Measurements from ENCODE around the gene SLC25A43.
"Not testable (repeated sequence)": the region's sequence is repeated elsewhere in the genome, so short reads cannot be mapped to it uniquely, and the experiment has no call there.

SLC25A43 gene

DNA sequence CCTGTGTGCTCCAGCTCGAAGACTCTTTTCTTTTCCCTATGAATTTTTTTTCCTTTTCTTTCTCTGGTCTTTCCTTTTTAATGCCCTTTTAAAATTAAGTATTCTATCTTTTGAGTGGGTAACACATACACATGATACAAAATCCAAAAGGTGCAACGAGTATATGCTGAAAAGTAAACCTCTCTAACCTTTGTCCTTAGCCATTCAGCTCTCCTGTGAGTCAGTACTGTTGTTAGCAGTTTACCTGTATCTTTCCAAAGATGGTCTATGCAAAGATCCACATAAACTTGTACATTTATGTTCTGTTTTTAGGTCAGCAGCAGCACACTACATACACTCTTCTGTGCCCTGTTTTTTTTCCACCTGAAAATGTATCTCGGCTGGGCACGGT is 28.7 kb downstream of the SLC25A43 start:
- H3K4me3 ChIP-seq (ENCODE audit: low read length), result no peak overlapping the region
- peaks cover 3% of the 10 kb centered on the region for H3K4me1 ChIP-seq (ENCODE audit: control insufficient read depth, low read depth, low read length)
- H3K9ac ChIP-seq (ENCODE audit: low read length), result no peak overlapping the region
- no peaks in the 10 kb centered on the region for H3K36me3 ChIP-seq (ENCODE audit: control insufficient read depth, low read depth, low read length)
- H3K27ac ChIP-seq (ENCODE audit: low read length), result no peak overlapping the region
- H3K27me3 ChIP-seq (ENCODE audit: control insufficient read depth, insufficient read depth, low read length), result no peaks in the 10 kb centered on the region
- peaks cover 13% of the 10 kb centered on the region for H3K9me3 ChIP-seq (ENCODE audit: control insufficient read depth, low read depth, low read length)

DNA sequence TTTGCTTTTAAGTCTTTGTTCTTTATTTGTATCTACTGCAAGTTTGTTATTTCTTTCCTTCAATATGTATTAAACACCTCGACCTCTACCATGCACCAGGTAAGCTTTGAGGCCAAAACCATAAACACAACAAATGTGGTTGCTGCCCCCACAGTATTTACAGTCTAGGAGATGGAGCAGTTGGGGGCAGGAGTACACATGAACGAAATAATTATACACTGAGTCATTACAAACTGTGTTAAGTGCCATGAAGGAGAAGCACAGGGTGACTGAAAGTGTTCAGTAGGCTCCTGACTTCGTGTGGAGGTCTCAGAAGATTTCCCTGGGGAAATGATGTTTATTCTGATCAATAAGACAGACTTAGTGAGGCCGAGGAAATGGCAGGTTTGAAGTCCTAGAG is 30.3 kb downstream of the SLC25A43 start:
- Histone ChIP-seq H3K36me3 (ENCODE audit: control insufficient read depth, low read depth, low read length) (no peaks in the 10 kb centered on the region), H3K9me3 (ENCODE audit: control insufficient read depth, low read depth, low read length) (peaks cover 17% of the 10 kb centered on the region), H3K4me3 (ENCODE audit: low read length) (no peak overlapping the region), H3K27me3 (ENCODE audit: control insufficient read depth, insufficient read depth, low read length) (no peaks in the 10 kb centered on the region), H3K27ac (ENCODE audit: low read length) (no peak overlapping the region), H3K9ac (ENCODE audit: low read length) (no peak overlapping the region), H3K4me1 (ENCODE audit: control insufficient read depth, low read depth, low read length) (peaks cover 3% of the 10 kb centered on the region)

DNA sequence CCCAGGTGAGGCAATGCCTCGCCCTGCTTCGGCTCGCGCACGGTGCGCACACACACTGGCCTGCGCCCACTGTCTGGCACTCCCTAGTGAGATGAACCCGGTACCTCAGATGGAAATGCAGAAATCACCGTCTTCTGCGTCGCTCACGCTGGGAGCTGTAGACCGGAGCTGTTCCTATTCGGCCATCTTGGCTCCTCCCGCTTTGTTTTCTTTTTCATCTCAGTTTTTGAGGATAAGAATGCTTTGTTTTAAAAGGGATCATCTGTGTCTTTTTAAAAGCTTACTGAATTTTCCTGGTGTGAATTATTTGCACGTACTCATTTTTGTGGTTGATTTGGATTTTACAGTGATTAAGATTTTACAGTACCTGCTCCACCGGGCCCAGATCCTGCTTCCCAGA is 42.2 kb downstream of the SLC25A43 start:
- H3K4me1 ChIP-seq (ENCODE audit: control insufficient read depth, low read depth, low read length); H3K27ac ChIP-seq (ENCODE audit: low read length); H3K9ac ChIP-seq (ENCODE audit: low read length); H3K4me3 ChIP-seq (ENCODE audit: low read length); H3K9me3 ChIP-seq (ENCODE audit: control insufficient read depth, low read depth, low read length); H3K36me3 ChIP-seq (ENCODE audit: control insufficient read depth, low read depth, low read length); H3K27me3 ChIP-seq (ENCODE audit: control insufficient read depth, insufficient read depth, low read length): not testable (repeated sequence)

DNA sequence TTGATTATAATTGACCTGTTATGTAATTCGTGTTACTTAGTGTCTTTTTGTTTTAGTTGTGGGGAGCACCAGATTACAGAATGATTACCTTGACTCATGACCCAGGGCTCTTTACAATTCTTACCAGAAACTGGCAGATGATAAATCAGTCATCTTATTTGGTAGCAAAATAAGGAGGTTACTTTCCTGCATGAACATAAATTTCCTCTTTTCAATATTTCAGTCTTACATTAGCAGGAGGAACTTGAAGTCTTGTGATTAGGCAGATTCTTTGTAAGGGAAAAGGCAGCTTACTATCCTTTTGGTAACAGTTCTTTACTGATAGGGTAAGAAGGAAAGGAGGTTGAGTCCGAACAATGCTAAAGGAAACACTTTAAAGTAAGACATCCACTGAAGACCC is 43.1 kb downstream of the SLC25A43 start:
- Histone ChIP-seq H3K4me3 (ENCODE audit: low read length) (no peak overlapping the region), H3K27ac (ENCODE audit: low read length) (no peak overlapping the region), H3K9ac (ENCODE audit: low read length) (no peak overlapping the region), H3K36me3 (ENCODE audit: control insufficient read depth, low read depth, low read length) (no peaks in the 10 kb centered on the region), H3K4me1 (ENCODE audit: control insufficient read depth, low read depth, low read length) (no peaks in the 10 kb centered on the region), H3K27me3 (ENCODE audit: control insufficient read depth, insufficient read depth, low read length) (no peaks in the 10 kb centered on the region), H3K9me3 (ENCODE audit: control insufficient read depth, low read depth, low read length) (peaks cover 5% of the 10 kb centered on the region)

DNA sequence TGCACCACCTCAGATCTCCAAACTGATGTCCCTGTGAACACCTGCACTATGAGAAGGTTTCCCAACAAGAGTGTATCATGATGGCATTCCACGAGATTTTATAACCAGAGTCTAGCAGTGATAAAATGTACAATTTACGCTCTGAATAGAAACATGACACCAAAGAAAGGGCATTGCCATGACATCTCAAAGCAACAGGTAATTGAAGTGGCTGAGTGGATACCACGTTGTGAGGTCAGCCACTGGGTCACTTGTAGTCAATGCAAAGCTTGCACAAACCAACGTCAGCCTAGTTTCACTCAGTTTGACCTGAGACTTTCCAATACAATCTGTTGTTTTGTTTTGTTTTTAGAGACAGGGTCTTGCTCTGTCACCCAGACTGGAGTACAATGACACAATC is 54.1 kb downstream of the SLC25A43 start:
- no peaks in the 10 kb centered on the region for H3K36me3 ChIP-seq (ENCODE audit: control insufficient read depth, low read depth, low read length)
- H3K27ac ChIP-seq (ENCODE audit: low read length), result no peak overlapping the region
- no peak overlapping the region for H3K9ac ChIP-seq (ENCODE audit: low read length)
- no peak overlapping the region for H3K4me3 ChIP-seq (ENCODE audit: low read length)
- no peaks in the 10 kb centered on the region for H3K27me3 ChIP-seq (ENCODE audit: control insufficient read depth, insufficient read depth, low read length)
- peaks cover 15% of the 10 kb centered on the region for H3K9me3 ChIP-seq (ENCODE audit: control insufficient read depth, low read depth, low read length)
- no peaks in the 10 kb centered on the region for H3K4me1 ChIP-seq (ENCODE audit: control insufficient read depth, low read depth, low read length)

DNA sequence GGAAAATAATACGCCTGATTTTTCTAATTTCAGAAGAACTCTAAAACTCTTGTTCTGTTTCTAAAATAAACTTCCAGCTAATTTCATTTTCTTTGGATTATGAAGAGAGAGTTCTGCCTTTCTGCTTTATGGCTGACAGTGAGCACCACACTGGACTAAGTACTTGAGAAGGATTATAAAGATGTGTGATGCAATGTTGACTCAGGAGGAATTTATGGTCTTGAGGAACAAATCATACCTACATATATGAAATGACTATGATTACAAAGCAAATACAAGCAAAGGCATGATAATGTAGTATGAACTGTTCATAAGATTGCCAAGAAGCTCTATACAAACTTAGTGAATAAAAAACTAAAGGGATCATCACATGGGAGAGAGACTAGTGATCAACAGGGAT is 56.1 kb downstream of the SLC25A43 start:
- Histone ChIP-seq H3K4me1 (ENCODE audit: control insufficient read depth, low read depth, low read length) (no peaks in the 10 kb centered on the region), H3K9me3 (ENCODE audit: control insufficient read depth, low read depth, low read length) (peaks cover 17% of the 10 kb centered on the region), H3K27me3 (ENCODE audit: control insufficient read depth, insufficient read depth, low read length) (no peaks in the 10 kb centered on the region), H3K27ac (ENCODE audit: low read length) (no peak overlapping the region), H3K9ac (ENCODE audit: low read length) (no peak overlapping the region), H3K4me3 (ENCODE audit: low read length) (no peak overlapping the region), H3K36me3 (ENCODE audit: control insufficient read depth, low read depth, low read length) (no peaks in the 10 kb centered on the region)

DNA sequence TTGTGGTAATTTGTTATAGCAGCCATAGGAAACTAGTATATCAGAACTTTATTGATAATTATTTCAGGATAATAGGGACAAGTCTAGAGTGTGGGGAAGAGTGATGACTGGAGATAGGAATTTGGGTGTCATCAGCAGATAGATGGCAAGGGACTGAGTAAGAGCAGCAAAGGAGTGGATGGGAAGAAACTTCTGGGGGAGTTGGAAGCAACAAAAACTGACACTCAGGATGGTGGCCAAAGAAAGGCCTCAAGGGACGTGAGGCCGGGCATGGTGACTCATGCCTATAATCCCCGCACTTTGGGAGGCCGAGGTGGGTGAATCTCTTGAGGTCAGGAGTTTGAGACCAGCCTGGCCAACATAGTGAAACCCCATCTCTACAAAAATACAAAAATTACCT is 60.0 kb downstream of the SLC25A43 start:
- Histone ChIP-seq H3K27ac (ENCODE audit: low read length) (no peak overlapping the region), H3K4me1 (ENCODE audit: control insufficient read depth, low read depth, low read length) (no peaks in the 10 kb centered on the region), H3K9ac (ENCODE audit: low read length) (no peak overlapping the region), H3K9me3 (ENCODE audit: control insufficient read depth, low read depth, low read length) (peaks cover 13% of the 10 kb centered on the region), H3K36me3 (ENCODE audit: control insufficient read depth, low read depth, low read length) (no peaks in the 10 kb centered on the region), H3K27me3 (ENCODE audit: control insufficient read depth, insufficient read depth, low read length) (no peaks in the 10 kb centered on the region), H3K4me3 (ENCODE audit: low read length) (no peak overlapping the region)

DNA sequence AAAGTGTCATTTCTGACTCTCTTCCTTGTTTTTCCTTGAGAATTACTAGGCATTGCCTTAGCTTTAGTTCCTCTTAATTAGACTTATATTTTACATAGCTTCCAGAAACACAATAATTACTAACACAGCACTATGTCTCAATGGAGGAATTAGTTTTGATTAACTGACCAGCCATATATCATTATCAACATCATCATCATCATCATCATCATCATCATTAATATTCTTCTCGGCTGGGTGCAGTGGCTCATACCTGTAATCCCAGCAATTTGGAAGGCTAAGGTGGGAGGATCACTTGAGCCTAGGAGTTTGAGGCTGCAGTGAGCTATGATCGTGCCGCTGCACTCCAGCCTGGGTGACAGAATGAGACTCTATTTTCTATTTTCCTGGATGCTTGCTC is 66.4 kb downstream of the SLC25A43 start:
- H3K9me3 ChIP-seq (ENCODE audit: control insufficient read depth, low read depth, low read length), result no peaks in the 10 kb centered on the region

DNA sequence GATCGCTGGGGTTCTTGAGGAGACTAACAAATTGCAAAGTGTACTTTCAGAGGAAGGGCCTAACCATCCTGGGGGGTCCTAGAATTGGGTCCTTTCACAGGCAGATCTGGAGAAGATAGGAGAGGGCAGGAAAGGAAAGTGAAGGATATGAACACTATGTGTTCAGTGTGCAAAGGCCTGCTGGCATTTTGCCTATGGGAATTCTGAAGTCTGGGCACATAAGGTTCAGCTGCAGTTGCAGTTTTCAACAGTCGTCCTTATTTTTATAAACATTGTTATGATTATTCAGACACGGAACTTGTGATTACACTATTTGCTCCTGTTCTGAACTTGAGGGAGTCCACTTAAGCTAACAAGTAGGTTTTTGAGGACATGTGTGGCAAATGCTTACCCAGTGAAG is 67.8 kb downstream of the SLC25A43 start:
- Histone ChIP-seq H3K9ac (ENCODE audit: low read length) (no peak overlapping the region), H3K4me1 (ENCODE audit: control insufficient read depth, low read depth, low read length) (no peaks in the 10 kb centered on the region), H3K27me3 (ENCODE audit: control insufficient read depth, insufficient read depth, low read length) (no peaks in the 10 kb centered on the region), H3K36me3 (ENCODE audit: control insufficient read depth, low read depth, low read length) (peaks cover 22% of the 10 kb centered on the region), H3K27ac (ENCODE audit: low read length) (no peak overlapping the region), H3K9me3 (ENCODE audit: control insufficient read depth, low read depth, low read length) (no peaks in the 10 kb centered on the region), H3K4me3 (ENCODE audit: low read length) (no peak overlapping the region)

More for the DNA sequence above, 66.4 kb downstream of the SLC25A43 start:
- no peak overlapping the region for H3K9ac ChIP-seq (ENCODE audit: low read length)
- no peak overlapping the region for H3K4me3 ChIP-seq (ENCODE audit: low read length)
- H3K27ac ChIP-seq (ENCODE audit: low read length), result no peak overlapping the region
- no peaks in the 10 kb centered on the region for H3K27me3 ChIP-seq (ENCODE audit: control insufficient read depth, insufficient read depth, low read length)
- no peaks in the 10 kb centered on the region for H3K4me1 ChIP-seq (ENCODE audit: control insufficient read depth, low read depth, low read length)
- peaks cover 12% of the 10 kb centered on the region for H3K36me3 ChIP-seq (ENCODE audit: control insufficient read depth, low read depth, low read length)

DNA sequence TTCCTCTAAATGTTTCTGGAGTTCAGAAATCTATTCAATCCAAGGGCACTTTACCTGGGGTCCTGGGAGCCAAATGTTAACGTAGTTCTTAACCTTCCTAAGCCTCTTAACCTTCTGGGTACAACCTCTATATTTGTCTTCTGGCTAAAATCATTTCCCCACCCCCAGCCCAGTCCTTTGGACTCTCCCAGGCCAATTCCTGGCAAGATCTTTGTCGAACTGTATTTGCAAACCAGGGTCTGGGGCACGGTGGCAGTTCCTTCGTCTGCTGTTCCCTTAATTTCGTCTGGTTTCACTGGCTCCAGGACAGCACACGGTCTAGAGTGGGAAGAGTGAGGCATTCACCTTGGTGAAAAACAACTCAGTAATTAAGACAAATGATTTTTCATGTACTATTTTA is 68.3 kb downstream of the SLC25A43 start:
- H3K27me3 ChIP-seq (ENCODE audit: control insufficient read depth, insufficient read depth, low read length), result no peaks in the 10 kb centered on the region
- peaks cover 22% of the 10 kb centered on the region for H3K36me3 ChIP-seq (ENCODE audit: control insufficient read depth, low read depth, low read length)
- no peaks in the 10 kb centered on the region for H3K9me3 ChIP-seq (ENCODE audit: control insufficient read depth, low read depth, low read length)
- H3K27ac ChIP-seq (ENCODE audit: low read length), result no peak overlapping the region
- H3K9ac ChIP-seq (ENCODE audit: low read length), result no peak overlapping the region
- H3K4me1 ChIP-seq (ENCODE audit: control insufficient read depth, low read depth, low read length), result no peaks in the 10 kb centered on the region
- peak overlapping the region; percentile 51 for H3K4me3 ChIP-seq (ENCODE audit: low read length)

DNA sequence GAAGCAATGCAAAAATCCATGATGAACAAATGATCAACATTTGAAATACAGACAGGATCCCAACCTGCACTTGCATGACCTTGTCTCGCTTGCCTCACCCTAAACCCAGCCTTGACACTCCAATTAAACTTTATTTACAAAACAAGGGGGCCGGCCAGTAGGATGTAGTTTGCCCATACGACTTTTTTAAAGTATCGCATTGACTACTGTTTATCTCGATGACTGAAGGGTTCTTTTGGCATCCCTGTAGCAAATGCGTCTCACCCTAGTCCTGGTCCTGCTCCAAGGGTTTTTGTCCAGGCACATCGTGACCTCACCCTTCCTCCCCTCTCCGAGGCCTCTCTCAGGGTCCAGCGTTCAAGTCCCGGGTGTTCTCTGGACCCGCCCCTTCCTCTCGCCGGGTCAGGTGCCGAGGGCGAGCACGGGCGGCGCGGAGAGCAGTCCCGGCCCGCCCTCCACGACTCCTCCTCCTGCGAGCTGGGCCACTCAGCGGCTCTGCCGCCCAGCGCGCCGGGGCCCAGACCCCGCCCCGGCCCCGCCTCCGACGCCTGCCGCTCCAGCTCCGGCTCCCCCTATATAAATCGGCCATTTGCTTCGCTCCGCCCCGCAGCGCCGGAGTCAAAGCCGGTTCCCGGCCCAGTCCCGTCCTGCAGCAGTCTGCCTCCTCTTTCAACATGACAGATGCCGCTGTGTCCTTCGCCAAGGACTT is 68.9 kb downstream of the SLC25A43 start, which contains the start of gene SLC25A5:
TSS of gene SLC25A5 (plus strand) at position 603 of the 709 bp plus-strand sequence. CDS start at position 675, 72 bp downstream.
- H3K9me3 ChIP-seq (ENCODE audit: control insufficient read depth, low read depth, low read length), result peaks cover 4% of the 10 kb centered on the region
- H3K4me1 ChIP-seq (ENCODE audit: control insufficient read depth, low read depth, low read length), result no peaks in the 10 kb centered on the region

DNA sequence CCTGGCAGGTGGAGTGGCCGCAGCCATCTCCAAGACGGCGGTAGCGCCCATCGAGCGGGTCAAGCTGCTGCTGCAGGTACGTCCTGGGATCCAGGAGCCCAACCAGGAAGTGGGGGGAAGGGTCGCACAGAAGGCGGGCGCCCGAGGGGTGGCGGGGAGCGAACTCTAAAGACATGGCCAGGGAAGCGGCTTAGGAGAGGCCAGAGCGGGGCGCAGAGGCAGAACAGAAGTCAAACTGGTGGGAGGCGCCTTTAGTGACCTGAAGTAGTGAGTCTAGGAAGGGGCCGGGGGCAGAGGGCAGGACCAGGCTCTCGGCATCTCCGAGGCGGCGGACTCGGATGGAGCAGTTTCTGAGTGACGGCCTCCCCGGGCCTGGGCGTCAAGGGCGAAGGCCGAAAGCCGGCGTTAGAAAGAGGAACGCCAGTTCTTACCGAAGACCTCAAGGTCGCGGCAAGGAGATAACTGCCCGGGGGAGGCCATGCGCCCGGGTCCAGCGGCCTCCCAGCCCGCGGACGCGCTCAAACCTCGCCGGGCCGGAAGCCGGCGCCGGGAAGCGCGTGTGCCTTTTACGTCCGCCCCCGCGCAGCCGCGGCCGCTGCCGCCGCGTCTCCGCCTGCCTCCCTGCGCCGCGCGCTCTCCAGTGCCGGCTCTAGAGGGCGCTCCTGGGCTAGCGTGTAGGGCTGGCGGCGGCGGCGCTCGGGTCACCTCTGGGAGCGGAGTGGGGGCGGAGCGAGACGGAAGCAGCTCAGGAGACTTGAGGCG is 69.6 kb downstream of the SLC25A43 start:
- H3K4me3 ChIP-seq (ENCODE audit: low read length), result peak overlapping the region; percentile 81

More for the DNA sequence above, 68.9 kb downstream of the SLC25A43 start, which contains the start of gene SLC25A5:
- no peaks in the 10 kb centered on the region for H3K27me3 ChIP-seq (ENCODE audit: control insufficient read depth, insufficient read depth, low read length)
- H3K9ac ChIP-seq (ENCODE audit: low read length), result peak within 1 kb of the TSS; percentile 89
- H3K27ac ChIP-seq (ENCODE audit: low read length), result peak within 1 kb of the TSS; percentile 47
- H3K36me3 ChIP-seq (ENCODE audit: control insufficient read depth, low read depth, low read length), result peaks cover 22% of the 10 kb centered on the region
- H3K4me3 ChIP-seq (ENCODE audit: low read length), result peak within 1 kb of the TSS; percentile 81

More for the DNA sequence above, 69.6 kb downstream of the SLC25A43 start:
- Histone ChIP-seq H3K27ac (ENCODE audit: low read length) (peak overlapping the region; percentile 47), H3K9me3 (ENCODE audit: control insufficient read depth, low read depth, low read length) (peaks cover 6% of the 10 kb centered on the region), H3K9ac (ENCODE audit: low read length) (peak overlapping the region; percentile 89), H3K27me3 (ENCODE audit: control insufficient read depth, insufficient read depth, low read length) (no peaks in the 10 kb centered on the region), H3K4me1 (ENCODE audit: control insufficient read depth, low read depth, low read length) (no peaks in the 10 kb centered on the region), H3K36me3 (ENCODE audit: control insufficient read depth, low read depth, low read length) (peaks cover 22% of the 10 kb centered on the region)
